CD4-positive, alpha-beta T cell (primary cell): ENCODE data around the gene SCN3A. TPM values are rescaled to one million over a fixed set of nuclear protein-coding genes. Genes with fewer than 3 reads are reported as not detected.

ENCODE experiments used
- ATAC-seq: fragments of 200-7000 bp; cut with Tn5 transposase; one replicate; pipeline ENCODE4 v1.10.0; 2022; ENCODE audit warnings: mild to moderate bottlenecking; ENCODE audit not compliant: poor library complexity
- CTCF ChIA-PET: fragments of 350-600 bp; sonication (Branson Sonifier 250); formaldehyde crosslinking; loops from one replicate; lab custom pipeline; 2021; ENCODE audit warnings: antibody characterized with exemption, inconsistent platforms; lab: Charles Lee
- POLR2A ChIA-PET: fragments of 350-600 bp; sonication (Branson Sonifier 250); formaldehyde crosslinking; loops from one replicate; lab custom pipeline; 2021; ENCODE audit warnings: antibody characterized with exemption, inconsistent platforms; lab: Charles Lee
- DNase-seq, 14 experiments: peaks; one replicate each; pipeline ENCODE4 v3.0.0-alpha.2; 2013 to 2020; ENCODE audit warnings: mixed read lengths in 2 of 14
- H3K27ac ChIP-seq, 2 donors: one replicate each; pipeline versions ENCODE4 v1.5.1 to v1.7.0; 2013; ENCODE audit warnings: low read length in 2 of 2, low read depth in 1 of 2, mild to moderate bottlenecking in 1 of 2
- H3K27me3 ChIP-seq, 2 experiments: 1 replicate in 1 of 2; 2 replicates in 1 of 2; pipeline versions ENCODE4 v1.6.1 to v1.7.0; 2013; ENCODE audit warnings: low read length in 2 of 2, control low read depth in 1 of 2, mild to moderate bottlenecking in 1 of 2, moderate library complexity in 1 of 2; ENCODE audit not compliant: insufficient read depth in 2 of 2, control insufficient read depth in 1 of 2
- H3K36me3 ChIP-seq: one replicate; pipeline ENCODE4 v1.6.1; 2013; ENCODE audit warnings: low read length, control low read depth; ENCODE audit not compliant: insufficient read depth
- H3K4me1 ChIP-seq: one replicate; pipeline ENCODE4 v1.6.1; 2013; ENCODE audit warnings: low read length, control low read depth; ENCODE audit not compliant: insufficient read depth
- H3K4me3 ChIP-seq: one replicate; pipeline ENCODE4 v1.5.1; 2013; ENCODE audit warnings: mild to moderate bottlenecking, low read length, moderate library complexity
- H3K9me3 ChIP-seq, 2 experiments: 1 replicate in 1 of 2; 2 replicates in 1 of 2; pipeline versions ENCODE4 v1.6.1 to v1.7.0; 2013; ENCODE audit warnings: low read length in 2 of 2, mild to moderate bottlenecking in 2 of 2, control low read depth in 1 of 2, moderate library complexity in 1 of 2; ENCODE audit not compliant: control insufficient read depth in 1 of 2, insufficient read depth in 1 of 2
- H3K27ac Mint-ChIP-seq: one replicate; pipeline ENCODE4 v1.8.0; 2020; ENCODE audit warnings: mixed read lengths
- H3K27me3 Mint-ChIP-seq: one replicate; pipeline ENCODE4 v1.8.0; 2021; ENCODE audit warnings: mixed read lengths
- H3K36me3 Mint-ChIP-seq: one replicate; pipeline ENCODE4 v1.8.0; 2021; ENCODE audit warnings: low read depth, mixed read lengths
- H3K4me1 Mint-ChIP-seq: one replicate; pipeline ENCODE4 v1.8.0; 2021; ENCODE audit warnings: low read depth, mixed read lengths
- H3K4me3 Mint-ChIP-seq: one replicate; pipeline ENCODE4 v1.8.0; 2020; ENCODE audit warnings: mild to moderate bottlenecking, mixed read lengths
- H3K9me3 Mint-ChIP-seq: one replicate; pipeline ENCODE4 v1.8.0; 2020; ENCODE audit warnings: mixed read lengths
- intact Hi-C, 2 experiments: fragments of 100-400 bp; cut with DNase I in 1 of 2; cut with micrococcal nuclease in 1 of 2; formaldehyde crosslinking; loops; one replicate each; pipeline versions ENCODE4 v1.15.1 to v1.9.0; 2023 to 2025; cut with DNase I, micrococcal nuclease
- total RNA-seq, 174 experiments: library from RNA in 2 of 174; stranded (reverse) in 2 of 174; gene quantifications; one replicate each; pipeline ENCODE4 v1.2.3 and lab custom pipeline; 2021 to 2026
- TF ChIP-seq, protein P1 (sequence below): fragments of 200-600 bp; IDR thresholded peaks from one replicate; pipeline ENCODE4 v1.8.0; 2022; ENCODE audit warnings: antibody characterized with exemption, mild to moderate bottlenecking

SCN3A gene
- total RNA-seq, 2 experiments from 2014 or later, result not detected

DNA sequence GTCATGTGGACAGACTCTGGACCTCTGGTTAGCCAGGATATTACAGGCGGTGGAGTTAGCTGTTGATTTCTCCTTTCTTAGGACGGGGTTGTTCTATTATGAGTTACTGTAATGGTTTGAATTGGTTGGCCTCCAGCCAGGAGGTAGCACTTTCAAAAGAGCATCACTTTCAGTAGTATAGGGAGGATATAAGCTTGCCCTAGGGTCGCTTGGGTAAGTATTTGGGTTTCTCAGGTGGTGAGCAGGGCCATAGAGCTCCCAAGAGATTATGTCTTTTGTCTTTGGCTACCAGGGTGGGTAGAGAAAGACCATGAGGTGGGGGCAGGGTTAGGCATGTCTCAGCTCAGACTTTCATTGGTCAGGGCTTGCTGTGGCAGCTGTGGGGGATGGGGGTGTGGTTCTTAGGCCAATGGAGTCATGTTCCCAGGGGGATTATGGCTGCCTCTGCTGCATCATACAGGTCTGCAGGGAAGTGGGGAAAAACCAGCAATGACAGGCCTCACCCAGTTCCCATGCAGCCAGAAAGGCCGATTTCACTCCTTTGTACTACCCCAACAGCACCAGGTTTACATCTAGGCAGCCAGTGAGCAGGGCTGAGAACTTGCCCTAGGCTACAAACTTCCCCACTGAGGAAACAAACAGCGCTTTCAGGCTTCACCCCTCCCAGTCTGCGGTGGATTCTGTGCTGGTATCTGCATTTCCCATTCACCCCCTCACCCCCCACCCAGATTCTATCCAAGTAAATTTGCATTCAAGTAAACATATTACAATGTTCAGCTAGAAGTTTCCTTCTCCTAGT is 159.1 kb downstream of the SCN3A start:
- Histone ChIP-seq H3K27ac (no peak overlapping the region), H3K9me3 (peaks cover 0 to 8% of the 10 kb centered on the region in 2 experiments), H3K4me3 (no peak overlapping the region), H3K36me3 (no peaks in the 10 kb centered on the region), H3K27me3 (no peaks in the 10 kb centered on the region), H3K4me1 (no peaks in the 10 kb centered on the region)
- H3K27me3 Mint-ChIP-seq, result no peaks in the 10 kb centered on the region
- TF ChIP-seq, protein P1, sequence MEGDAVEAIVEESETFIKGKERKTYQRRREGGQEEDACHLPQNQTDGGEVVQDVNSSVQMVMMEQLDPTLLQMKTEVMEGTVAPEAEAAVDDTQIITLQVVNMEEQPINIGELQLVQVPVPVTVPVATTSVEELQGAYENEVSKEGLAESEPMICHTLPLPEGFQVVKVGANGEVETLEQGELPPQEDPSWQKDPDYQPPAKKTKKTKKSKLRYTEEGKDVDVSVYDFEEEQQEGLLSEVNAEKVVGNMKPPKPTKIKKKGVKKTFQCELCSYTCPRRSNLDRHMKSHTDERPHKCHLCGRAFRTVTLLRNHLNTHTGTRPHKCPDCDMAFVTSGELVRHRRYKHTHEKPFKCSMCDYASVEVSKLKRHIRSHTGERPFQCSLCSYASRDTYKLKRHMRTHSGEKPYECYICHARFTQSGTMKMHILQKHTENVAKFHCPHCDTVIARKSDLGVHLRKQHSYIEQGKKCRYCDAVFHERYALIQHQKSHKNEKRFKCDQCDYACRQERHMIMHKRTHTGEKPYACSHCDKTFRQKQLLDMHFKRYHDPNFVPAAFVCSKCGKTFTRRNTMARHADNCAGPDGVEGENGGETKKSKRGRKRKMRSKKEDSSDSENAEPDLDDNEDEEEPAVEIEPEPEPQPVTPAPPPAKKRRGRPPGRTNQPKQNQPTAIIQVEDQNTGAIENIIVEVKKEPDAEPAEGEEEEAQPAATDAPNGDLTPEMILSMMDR, result no peak
- no peaks in the 10 kb centered on the region for H3K4me1 Mint-ChIP-seq
- no peak overlapping the region for H3K27ac Mint-ChIP-seq
- peaks cover 5% of the 10 kb centered on the region for H3K9me3 Mint-ChIP-seq
- H3K4me3 Mint-ChIP-seq, result no peak overlapping the region
- DNase-seq, result no peak
- ChIA-PET CTCF (interaction anchor here (1.3 kb wide), 1 partner anchor 11 kb away, joined by 3 read pairs; no protein-coding TSS in a partner anchor), POLR2A (no interaction called here)
- intact Hi-C loops, result no loop called here
- no peaks in the 10 kb centered on the region for H3K36me3 Mint-ChIP-seq
- ATAC-seq, result no peak

Other genes with a start within 250 kb of the SCN3A start
- not detected for gene SLC38A11, start 248.5 kb downstream of the SCN3A start, total RNA-seq
- gene SCN2A, start 35.4 kb upstream of the SCN3A start, total RNA-seq, result not detected